Measurements from ENCODE around the gene RSPO4. TPM values are rescaled to one million over a fixed set of nuclear protein-coding genes. Genes with fewer than 3 reads are reported as not detected.

RSPO4 gene
- polyA plus RNA-seq, 2 of the 4 experiments (the other 2 are of a cell fraction): not detected

GRCh38 chr20:953742-954141, 48.4 kb downstream of the RSPO4 start:
- FAIRE-seq: no peak
- TF ChIP-seq NR3C1 (IDR thresholded peaks at IDR 0.05): no peak
- TF ChIP-seq, protein P1, sequence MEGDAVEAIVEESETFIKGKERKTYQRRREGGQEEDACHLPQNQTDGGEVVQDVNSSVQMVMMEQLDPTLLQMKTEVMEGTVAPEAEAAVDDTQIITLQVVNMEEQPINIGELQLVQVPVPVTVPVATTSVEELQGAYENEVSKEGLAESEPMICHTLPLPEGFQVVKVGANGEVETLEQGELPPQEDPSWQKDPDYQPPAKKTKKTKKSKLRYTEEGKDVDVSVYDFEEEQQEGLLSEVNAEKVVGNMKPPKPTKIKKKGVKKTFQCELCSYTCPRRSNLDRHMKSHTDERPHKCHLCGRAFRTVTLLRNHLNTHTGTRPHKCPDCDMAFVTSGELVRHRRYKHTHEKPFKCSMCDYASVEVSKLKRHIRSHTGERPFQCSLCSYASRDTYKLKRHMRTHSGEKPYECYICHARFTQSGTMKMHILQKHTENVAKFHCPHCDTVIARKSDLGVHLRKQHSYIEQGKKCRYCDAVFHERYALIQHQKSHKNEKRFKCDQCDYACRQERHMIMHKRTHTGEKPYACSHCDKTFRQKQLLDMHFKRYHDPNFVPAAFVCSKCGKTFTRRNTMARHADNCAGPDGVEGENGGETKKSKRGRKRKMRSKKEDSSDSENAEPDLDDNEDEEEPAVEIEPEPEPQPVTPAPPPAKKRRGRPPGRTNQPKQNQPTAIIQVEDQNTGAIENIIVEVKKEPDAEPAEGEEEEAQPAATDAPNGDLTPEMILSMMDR (IDR thresholded peaks at IDR 0.05): peak; percentile 15; the same call in 1 of the 3 replicates
- POLR2A ChIA-PET: interaction anchor here (0.7 kb wide), 1 partner anchor 95 kb away, joined by 6 read pairs; no protein-coding TSS in a partner anchor
- CTCF ChIA-PET: interaction anchor here (0.6 to 25.7 kb wide), 5 partner anchors 12 to 155 kb away, joined by 3 to 872 read pairs (median 3); partner anchors contain the start of gene FAM110A
- Histone ChIP-seq H3K4me3 (no peak overlapping the region), H3K4me1 (no peaks in the 10 kb centered on the region), H3K9me3 (no peaks in the 10 kb centered on the region), H3K4me2 (peak overlapping the region; percentile 24; the same call in 1 of the 3 replicates), H3K27ac (no peak overlapping the region)
- peak in 1 of 2 experiments; percentile 22 for DNase-seq (ENCODE audit: low read depth in 1 of 2, low spot score in 1 of 2)
- ATAC-seq: peak in 1 of 2 experiments; percentile 53; a peak in 3 of 6 replicates
- 9% methylated on average over 11 of the region's 11 CpGs for WGBS (ENCODE audit: missing lambda C conversion rate)

DNA sequence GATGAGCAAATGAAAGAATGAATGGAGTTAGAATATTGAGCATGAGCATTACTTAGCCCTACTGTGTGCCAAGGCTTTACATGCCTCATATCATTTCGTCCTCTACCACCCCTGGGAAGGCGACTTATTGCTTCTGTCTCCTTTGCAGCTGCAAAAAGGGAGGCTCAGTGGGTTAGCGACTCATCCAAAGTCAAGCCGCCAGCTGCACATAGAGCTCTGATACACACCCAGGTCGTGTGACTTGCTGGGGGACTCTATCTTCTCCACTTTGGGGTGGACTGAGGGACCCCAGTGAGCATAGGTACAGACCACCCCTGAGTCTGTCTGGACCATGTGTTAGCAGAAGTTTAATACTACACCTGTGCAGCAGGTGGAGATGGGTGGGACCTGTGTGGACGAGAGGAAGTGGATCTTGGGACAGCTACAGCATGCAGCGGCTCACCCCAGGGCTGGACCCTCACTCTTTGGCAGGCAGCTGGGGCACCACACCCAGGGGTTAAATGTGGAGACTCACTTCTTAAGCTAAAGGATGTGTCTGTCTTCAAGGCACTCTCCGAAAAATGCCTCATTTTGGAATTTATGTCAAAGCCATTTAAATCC, 49.8 kb downstream of the RSPO4 start:
- ChIA-PET POLR2A (no interaction called here), CTCF (interaction anchor here (1.0 to 25.7 kb wide), 5 partner anchors 10 to 128 kb away, joined by 3 to 872 read pairs (median 3); partner anchors contain the start of gene FAM110A)
- ATAC-seq (no peak), DNase-seq (ENCODE audit: low read depth in 1 of 2, low spot score in 1 of 2) (no peak), FAIRE-seq (no peak)
- Histone ChIP-seq H3K9me3 (no peaks in the 10 kb centered on the region), H3K4me3 (no peak overlapping the region), H3K27ac (no peak overlapping the region), H3K4me2 (no peak overlapping the region), H3K4me1 (no peaks in the 10 kb centered on the region)
- no peak for TF ChIP-seq ZNF302 (CRISPR knock-in tag; IDR thresholded peaks at IDR 0.05)
- TF ChIP-seq RNF2 (IDR thresholded peaks at IDR 0.05; ENCODE audit: borderline replicate concordance, low read depth): no peak
- no peak for TF ChIP-seq HOXA7 (CRISPR knock-in tag; IDR thresholded peaks at IDR 0.05)
- TF ChIP-seq PHF8 (IDR thresholded peaks at IDR 0.05; ENCODE audit: borderline replicate concordance, low read depth): no peak
- TF ChIP-seq E2F6 (IDR thresholded peaks at IDR 0.05; ENCODE audit: borderline replicate concordance, low read depth): no peak
- no peak for TF ChIP-seq GATA3 (IDR thresholded peaks at IDR 0.05; ENCODE audit: borderline replicate concordance)
- TF ChIP-seq MAZ (IDR thresholded peaks at IDR 0.05; ENCODE audit: borderline replicate concordance, low read depth, low read length): no peak
- TF ChIP-seq ZC3H11A (IDR thresholded peaks at IDR 0.05): no peak
- TF ChIP-seq HEYL (CRISPR knock-in tag; IDR thresholded peaks at IDR 0.05): no peak
- no peak for TF ChIP-seq KDM1A (IDR thresholded peaks at IDR 0.05; ENCODE audit: low read depth)
- no peak for TF ChIP-seq CHD4 (IDR thresholded peaks at IDR 0.05; ENCODE audit: borderline replicate concordance)
- TF ChIP-seq CHD2 (IDR thresholded peaks at IDR 0.05; ENCODE audit: low read length, partially characterized antibody): no peak
- TF ChIP-seq, protein P2, sequence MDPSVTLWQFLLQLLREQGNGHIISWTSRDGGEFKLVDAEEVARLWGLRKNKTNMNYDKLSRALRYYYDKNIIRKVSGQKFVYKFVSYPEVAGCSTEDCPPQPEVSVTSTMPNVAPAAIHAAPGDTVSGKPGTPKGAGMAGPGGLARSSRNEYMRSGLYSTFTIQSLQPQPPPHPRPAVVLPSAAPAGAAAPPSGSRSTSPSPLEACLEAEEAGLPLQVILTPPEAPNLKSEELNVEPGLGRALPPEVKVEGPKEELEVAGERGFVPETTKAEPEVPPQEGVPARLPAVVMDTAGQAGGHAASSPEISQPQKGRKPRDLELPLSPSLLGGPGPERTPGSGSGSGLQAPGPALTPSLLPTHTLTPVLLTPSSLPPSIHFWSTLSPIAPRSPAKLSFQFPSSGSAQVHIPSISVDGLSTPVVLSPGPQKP (IDR thresholded peaks at IDR 0.05; ENCODE audit: low read depth, low read length): no peak
- TF ChIP-seq, protein P3, sequence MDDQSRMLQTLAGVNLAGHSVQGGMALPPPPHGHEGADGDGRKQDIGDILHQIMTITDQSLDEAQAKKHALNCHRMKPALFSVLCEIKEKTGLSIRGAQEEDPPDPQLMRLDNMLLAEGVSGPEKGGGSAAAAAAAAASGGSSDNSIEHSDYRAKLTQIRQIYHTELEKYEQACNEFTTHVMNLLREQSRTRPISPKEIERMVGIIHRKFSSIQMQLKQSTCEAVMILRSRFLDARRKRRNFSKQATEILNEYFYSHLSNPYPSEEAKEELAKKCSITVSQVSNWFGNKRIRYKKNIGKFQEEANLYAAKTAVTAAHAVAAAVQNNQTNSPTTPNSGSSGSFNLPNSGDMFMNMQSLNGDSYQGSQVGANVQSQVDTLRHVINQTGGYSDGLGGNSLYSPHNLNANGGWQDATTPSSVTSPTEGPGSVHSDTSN (IDR thresholded peaks at IDR 0.05): no peak
- no peak for TF ChIP-seq FOSL2 (IDR thresholded peaks at IDR 0.05)
- TF ChIP-seq FOSL2 (CRISPR knock-in tag; IDR thresholded peaks at IDR 0.05): no peak
- 26% methylated on average over 8 of the region's 8 CpGs for WGBS (ENCODE audit: missing lambda C conversion rate)

Data from A549 (cell line).